Naive thymus-derived CD4-positive, alpha-beta T cell (primary cell): ENCODE measurements around the gene CAMSAP2. TPM values are rescaled to one million over a fixed set of nuclear protein-coding genes. Genes with fewer than 3 reads are reported as not detected.

ENCODE experiments used
- ATAC-seq: fragments of 150-1000 bp; cut with Tn5 transposase; 2 replicates; pipeline ENCODE4 v1.10.0; 2021; ENCODE audit warnings: mild to moderate bottlenecking, moderate library complexity
- CTCF ChIA-PET: fragments of 350-600 bp; sonication (Branson Sonifier 250); formaldehyde crosslinking; loops from one replicate; lab custom pipeline; 2021; ENCODE audit warnings: antibody characterized with exemption; lab: Charles Lee
- POLR2A ChIA-PET: fragments of 350-600 bp; sonication (Branson Sonifier 250); formaldehyde crosslinking; loops from one replicate; lab custom pipeline; 2021; ENCODE audit warnings: antibody characterized with exemption, inconsistent platforms; lab: Charles Lee
- DNase-seq, 9 donors: peaks; one replicate each; pipeline versions ENCODE4 v3.0.0 to v3.0.0-alpha.2; 2020 to 2022; ENCODE audit warnings: mixed read lengths in 1 of 9
- H3K27ac ChIP-seq: one replicate; pipeline ENCODE4 v1.7.0; 2013; ENCODE audit warnings: mild to moderate bottlenecking, low read depth, low read length, moderate library complexity
- H3K27me3 ChIP-seq, 2 donors: one replicate each; pipeline ENCODE4 v1.7.0; 2013; ENCODE audit warnings: low read length in 2 of 2, mild to moderate bottlenecking in 2 of 2, moderate library complexity in 2 of 2; ENCODE audit not compliant: control insufficient read depth in 2 of 2, insufficient read depth in 2 of 2
- H3K36me3 ChIP-seq, 3 experiments: 1 replicate in 2 of 3; 2 replicates in 1 of 3; pipeline ENCODE4 v1.7.0; 2013; ENCODE audit warnings: low read length in 3 of 3, mild to moderate bottlenecking in 3 of 3, moderate library complexity in 1 of 3; ENCODE audit not compliant: insufficient read depth in 3 of 3, control insufficient read depth in 2 of 3
- H3K4me1 ChIP-seq, 2 donors: one replicate each; pipeline ENCODE4 v1.7.0; 2013; ENCODE audit warnings: low read length in 2 of 2, mild to moderate bottlenecking in 2 of 2, moderate library complexity in 1 of 2; ENCODE audit not compliant: control insufficient read depth in 2 of 2, insufficient read depth in 2 of 2
- H3K4me3 ChIP-seq: 2 replicates; pipeline ENCODE4 v1.7.0; 2013; ENCODE audit warnings: mild to moderate bottlenecking, low read length
- H3K9me3 ChIP-seq, 3 experiments: 1 replicate in 2 of 3; 2 replicates in 1 of 3; pipeline ENCODE4 v1.7.0; 2013; ENCODE audit warnings: low read length in 3 of 3; ENCODE audit not compliant: control insufficient read depth in 2 of 3
- H3K27ac Mint-ChIP-seq, 9 donors: one replicate each; pipeline ENCODE4 v1.8.0; 2020 to 2022; ENCODE audit warnings: mixed read lengths in 9 of 9, mild to moderate bottlenecking in 8 of 9, moderate library complexity in 5 of 9, inconsistent platforms in 2 of 9
- H3K27me3 Mint-ChIP-seq, 5 donors: one replicate each; pipeline ENCODE4 v1.8.0; 2021 to 2022; ENCODE audit warnings: mixed read lengths in 5 of 5, mild to moderate bottlenecking in 1 of 5
- H3K36me3 Mint-ChIP-seq, 5 donors: one replicate each; pipeline ENCODE4 v1.8.0; 2020 to 2022; ENCODE audit warnings: mixed read lengths in 5 of 5, mild to moderate bottlenecking in 3 of 5, inconsistent platforms in 1 of 5
- H3K4me1 Mint-ChIP-seq, 7 donors: one replicate each; pipeline ENCODE4 v1.8.0; 2020 to 2022; ENCODE audit warnings: mixed read lengths in 7 of 7, mild to moderate bottlenecking in 3 of 7, inconsistent platforms in 1 of 7
- H3K4me3 Mint-ChIP-seq, 10 donors: one replicate each; pipeline ENCODE4 v1.8.0; 2020 to 2022; ENCODE audit warnings: mild to moderate bottlenecking in 10 of 10, mixed read lengths in 10 of 10, moderate library complexity in 6 of 10, inconsistent platforms in 2 of 10
- H3K9me3 Mint-ChIP-seq, 11 donors: one replicate each; pipeline ENCODE4 v1.8.0; 2020 to 2022; ENCODE audit warnings: mixed read lengths in 11 of 11, mild to moderate bottlenecking in 4 of 11, inconsistent platforms in 1 of 11, moderate library complexity in 1 of 11
- intact Hi-C, 2 donors: fragments of 100-400 bp; cut with micrococcal nuclease; formaldehyde crosslinking; loops; one replicate each; pipeline ENCODE4 v1.15.1; 2023
- polyA plus RNA-seq, 2 donors: library from polyadenylated mRNA; unstranded; fragments of 300-500 nt; fragmentation: Illumina TruSeq; gene quantifications; one replicate each; pipeline ENCODE4 v1.2.3, GENCODE V29; 2021
- total RNA-seq, 6 experiments: library from RNA in 5 of 6; stranded (reverse) in 5 of 6; gene quantifications; 1 replicate in 5 of 6; 2 replicates in 1 of 6; pipeline ENCODE4 v1.2.3 and lab custom pipeline; 2021 to 2026

The CAMSAP2 gene
- total and polyA plus RNA-seq, 7 experiments from 2014 or later: 0.36 to 11.4 (median 4.6) TPM

GRCh38 chr1:200706111-200706814, 32.4 kb upstream of the CAMSAP2 start:
- H3K27ac ChIP-seq: no peak overlapping the region
- no peak for ATAC-seq
- peaks cover 0 to 4% (median 0%) of the 10 kb centered on the region in 7 donors for H3K4me1 Mint-ChIP-seq
- no peaks in the 10 kb centered on the region for H3K36me3 Mint-ChIP-seq
- no peak overlapping the region for H3K4me3 Mint-ChIP-seq
- H3K27ac Mint-ChIP-seq: no peak overlapping the region
- peaks cover 0 to 10% (median 0%) of the 10 kb centered on the region in 5 donors for H3K27me3 Mint-ChIP-seq
- H3K4me3 ChIP-seq: no peak overlapping the region
- intact Hi-C loops: no loop called here
- H3K27me3 ChIP-seq: no peaks in the 10 kb centered on the region
- ChIA-PET CTCF (no interaction called here), POLR2A (no interaction called here)
- no peaks in the 10 kb centered on the region for H3K9me3 Mint-ChIP-seq
- DNase-seq: no peak
- H3K36me3 ChIP-seq: no peaks in the 10 kb centered on the region
- H3K4me1 ChIP-seq: no peaks in the 10 kb centered on the region
- H3K9me3 ChIP-seq: no peaks in the 10 kb centered on the region

GRCh38 chr1:200707116-200707515, 31.6 kb upstream of the CAMSAP2 start:
- Histone ChIP-seq H3K27ac (no peak overlapping the region), H3K27me3 (no peaks in the 10 kb centered on the region), H3K4me1 (no peaks in the 10 kb centered on the region), H3K9me3 (no peaks in the 10 kb centered on the region), H3K36me3 (no peaks in the 10 kb centered on the region), H3K4me3 (no peak overlapping the region)
- Mint-ChIP-seq H3K4me1 (peaks cover 0 to 4% (median 0%) of the 10 kb centered on the region in 7 donors), H3K9me3 (no peaks in the 10 kb centered on the region), H3K27me3 (peaks cover 0 to 9% (median 0%) of the 10 kb centered on the region in 5 donors), H3K36me3 (no peaks in the 10 kb centered on the region), H3K27ac (no peak overlapping the region), H3K4me3 (no peak overlapping the region)
- ChIA-PET POLR2A (no interaction called here), CTCF (no interaction called here)
- ATAC-seq (no peak), DNase-seq (no peak)
- intact Hi-C loops: no loop called here

GRCh38 chr1:200708161-200708560, 30.5 kb upstream of the CAMSAP2 start:
- no peak overlapping the region for H3K27ac Mint-ChIP-seq
- no peak overlapping the region for H3K4me3 ChIP-seq
- CTCF ChIA-PET: no interaction called here
- DNase-seq: no peak
- H3K36me3 Mint-ChIP-seq: no peaks in the 10 kb centered on the region
- no peaks in the 10 kb centered on the region for H3K36me3 ChIP-seq
- H3K27me3 ChIP-seq: no peaks in the 10 kb centered on the region
- no peak overlapping the region for H3K27ac ChIP-seq
- H3K9me3 ChIP-seq: no peaks in the 10 kb centered on the region
- POLR2A ChIA-PET: no interaction called here
- intact Hi-C loops: no loop called here
- no peak overlapping the region for H3K4me3 Mint-ChIP-seq
- H3K9me3 Mint-ChIP-seq: no peaks in the 10 kb centered on the region
- H3K27me3 Mint-ChIP-seq: peaks cover 0 to 5% (median 0%) of the 10 kb centered on the region in 5 donors
- H3K4me1 ChIP-seq: no peaks in the 10 kb centered on the region
- peaks cover 0 to 4% (median 0%) of the 10 kb centered on the region in 7 donors for H3K4me1 Mint-ChIP-seq
- no peak for ATAC-seq

- Mint-ChIP-seq H3K36me3 (peaks cover 0 to 3% (median 0%) of the 10 kb centered on the region in 5 donors), H3K27me3 (peaks cover 0 to 7% (median 0%) of the 10 kb centered on the region in 5 donors), H3K4me3 (no peak overlapping the region), H3K9me3 (no peaks in the 10 kb centered on the region), H3K27ac (no peak overlapping the region), H3K4me1 (peaks cover 0 to 4% (median 0%) of the 10 kb centered on the region in 7 donors)
- no peak overlapping the region for H3K27ac ChIP-seq
- CTCF ChIA-PET: no interaction called here
- POLR2A ChIA-PET: no interaction called here
- no peaks in the 10 kb centered on the region for H3K27me3 ChIP-seq
- no peak overlapping the region for H3K4me3 ChIP-seq
- intact Hi-C loops: no loop called here
- H3K36me3 ChIP-seq: no peaks in the 10 kb centered on the region
- H3K9me3 ChIP-seq: no peaks in the 10 kb centered on the region
- no peaks in the 10 kb centered on the region for H3K4me1 ChIP-seq
- ATAC-seq (no peak), DNase-seq (no peak)
Measured at GRCh38 chr1:200708769-200709168, 29.9 kb upstream of the CAMSAP2 start.

GRCh38 chr1:200710166-200710565, 28.5 kb upstream of the CAMSAP2 start:
- no peak overlapping the region for H3K27ac Mint-ChIP-seq
- POLR2A ChIA-PET: no interaction called here
- peaks cover 0 to 10% (median 5%) of the 10 kb centered on the region in 5 donors for H3K27me3 Mint-ChIP-seq
- DNase-seq (no peak), ATAC-seq (no peak)
- no peak overlapping the region for H3K27ac ChIP-seq
- peaks cover 0 to 3% (median 0%) of the 10 kb centered on the region in 5 donors for H3K36me3 Mint-ChIP-seq
- H3K4me3 Mint-ChIP-seq: no peak overlapping the region
- no peaks in the 10 kb centered on the region for H3K27me3 ChIP-seq
- H3K9me3 ChIP-seq: no peaks in the 10 kb centered on the region
- H3K4me3 ChIP-seq: no peak overlapping the region
- intact Hi-C loops: no loop called here
- no peaks in the 10 kb centered on the region for H3K36me3 ChIP-seq
- CTCF ChIA-PET: no interaction called here
- H3K4me1 ChIP-seq: no peaks in the 10 kb centered on the region
- peaks cover 0 to 5% (median 0%) of the 10 kb centered on the region in 7 donors for H3K4me1 Mint-ChIP-seq
- no peaks in the 10 kb centered on the region for H3K9me3 Mint-ChIP-seq

GRCh38 chr1:200714504-200715187, 24.0 kb upstream of the CAMSAP2 start:
- Mint-ChIP-seq H3K4me3 (no peak overlapping the region), H3K9me3 (no peaks in the 10 kb centered on the region), H3K27me3 (peaks cover 6 to 23% (median 14%) of the 10 kb centered on the region in 5 donors), H3K36me3 (peaks cover 0 to 3% (median 0%) of the 10 kb centered on the region in 5 donors), H3K4me1 (peaks cover 0 to 6% (median 5%) of the 10 kb centered on the region in 7 donors), H3K27ac (no peak overlapping the region)
- intact Hi-C loops: no loop called here
- no peaks in the 10 kb centered on the region for H3K9me3 ChIP-seq
- CTCF ChIA-PET: no interaction called here
- no peak overlapping the region for H3K27ac ChIP-seq
- H3K4me1 ChIP-seq: no peaks in the 10 kb centered on the region
- POLR2A ChIA-PET: no interaction called here
- no peak overlapping the region for H3K4me3 ChIP-seq
- ATAC-seq (no peak), DNase-seq (no peak)
- no peaks in the 10 kb centered on the region for H3K36me3 ChIP-seq
- H3K27me3 ChIP-seq: no peaks in the 10 kb centered on the region
